Suppressor macrophage treated with lipopolysaccharide for 4 hours (primary cell): ENCODE data around the gene ADGRV1.

Experiments
- DNase-seq: peaks from one replicate; pipeline ENCODE4 v3.0.0-alpha.2; 2020

ADGRV1 gene

DNA sequence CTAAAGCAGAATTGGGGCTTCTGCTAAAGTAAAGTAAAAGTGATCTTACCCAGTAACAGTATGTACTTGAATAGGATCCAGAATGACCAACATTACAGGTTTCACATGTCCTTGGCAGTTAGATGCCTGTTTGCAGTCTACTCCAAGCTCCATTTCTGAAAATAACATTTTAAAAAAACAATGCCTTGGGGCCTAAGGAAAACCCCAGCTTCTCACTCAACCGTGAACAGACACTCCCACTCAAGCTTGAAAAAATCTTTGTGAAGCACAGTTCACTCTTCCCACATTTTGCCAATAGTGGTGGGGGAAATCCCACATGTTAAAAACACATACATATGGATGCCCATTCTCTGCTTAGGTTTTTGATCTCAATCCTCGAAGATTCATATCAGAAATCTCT, 520.4 kb downstream of the ADGRV1 start:
- DNase-seq, result no peak

DNA sequence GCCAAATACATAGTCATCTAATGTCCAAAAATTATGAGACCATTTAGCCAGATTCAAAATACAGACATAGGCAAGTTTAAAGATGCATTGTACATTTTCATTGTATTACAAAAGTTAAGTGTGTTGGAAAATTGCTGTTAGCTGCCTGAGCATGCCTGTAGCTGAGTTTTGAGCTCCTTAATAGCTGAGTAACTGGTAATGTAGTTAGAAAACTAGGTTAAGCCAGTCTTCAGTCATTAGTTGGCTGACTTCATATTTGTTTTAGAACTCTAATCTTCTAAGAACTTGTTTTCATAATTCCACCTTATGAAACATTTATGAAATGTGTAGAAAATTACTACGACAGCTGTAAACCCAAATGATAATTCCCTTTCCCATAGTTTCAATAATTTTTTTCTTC, 531.2 kb downstream of the ADGRV1 start:
- DNase-seq, result no peak

DNA sequence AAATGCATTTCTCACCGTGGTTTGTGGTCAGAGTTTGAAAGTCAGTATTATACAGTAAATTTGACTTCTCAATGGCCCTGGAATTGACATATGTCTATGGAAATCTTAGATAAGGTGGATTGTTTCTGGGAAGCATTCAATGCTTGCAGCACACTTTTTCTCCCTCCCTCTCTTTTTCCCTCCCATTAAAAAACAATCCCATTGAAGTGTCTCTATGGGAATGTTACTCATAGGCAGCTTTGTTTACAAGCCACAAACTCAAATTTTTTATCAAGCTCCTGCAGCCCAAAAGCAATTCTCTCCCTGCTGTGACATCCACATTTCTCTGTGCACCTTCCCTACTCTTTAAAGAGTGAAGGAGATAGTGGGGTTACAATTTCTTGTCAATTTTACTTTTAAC, 532.4 kb downstream of the ADGRV1 start:
- no peak for DNase-seq

DNA sequence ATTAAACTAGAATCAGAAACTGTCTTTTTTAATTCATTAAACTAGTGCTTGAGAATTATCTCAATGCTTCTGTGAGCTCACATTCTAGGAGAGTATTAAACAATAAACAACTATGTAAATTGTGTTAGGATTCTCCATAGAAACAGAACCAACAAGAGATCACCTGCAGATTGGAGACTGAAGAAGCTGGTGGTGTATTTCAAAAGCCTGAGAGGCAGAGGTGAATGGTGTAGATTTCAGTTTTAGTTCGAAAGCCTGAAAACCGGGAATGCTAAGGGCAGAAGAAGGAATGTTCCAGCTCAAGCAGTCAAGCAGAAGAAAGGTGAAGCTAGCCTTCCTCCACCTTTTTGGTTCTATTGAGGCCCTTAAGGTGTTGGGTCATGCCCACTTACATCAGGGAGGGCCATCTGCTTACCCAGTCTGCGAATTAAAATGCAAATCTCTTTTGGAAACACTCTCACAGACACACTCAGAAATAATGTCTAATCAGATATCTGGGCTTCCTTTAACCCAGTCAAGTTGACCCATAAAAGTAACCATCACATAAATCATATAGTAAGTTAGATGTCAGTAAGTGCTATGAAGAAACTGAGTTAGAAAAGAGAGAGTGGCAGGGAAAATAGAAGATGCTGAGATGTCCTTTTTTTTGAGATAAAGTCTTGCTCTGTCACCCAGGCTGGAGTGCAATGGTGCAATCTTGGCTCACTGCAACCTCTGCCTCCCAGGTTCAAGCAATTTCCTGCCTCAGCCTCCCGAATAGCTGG, 533.1 kb downstream of the ADGRV1 start:
- no peak for DNase-seq

DNA sequence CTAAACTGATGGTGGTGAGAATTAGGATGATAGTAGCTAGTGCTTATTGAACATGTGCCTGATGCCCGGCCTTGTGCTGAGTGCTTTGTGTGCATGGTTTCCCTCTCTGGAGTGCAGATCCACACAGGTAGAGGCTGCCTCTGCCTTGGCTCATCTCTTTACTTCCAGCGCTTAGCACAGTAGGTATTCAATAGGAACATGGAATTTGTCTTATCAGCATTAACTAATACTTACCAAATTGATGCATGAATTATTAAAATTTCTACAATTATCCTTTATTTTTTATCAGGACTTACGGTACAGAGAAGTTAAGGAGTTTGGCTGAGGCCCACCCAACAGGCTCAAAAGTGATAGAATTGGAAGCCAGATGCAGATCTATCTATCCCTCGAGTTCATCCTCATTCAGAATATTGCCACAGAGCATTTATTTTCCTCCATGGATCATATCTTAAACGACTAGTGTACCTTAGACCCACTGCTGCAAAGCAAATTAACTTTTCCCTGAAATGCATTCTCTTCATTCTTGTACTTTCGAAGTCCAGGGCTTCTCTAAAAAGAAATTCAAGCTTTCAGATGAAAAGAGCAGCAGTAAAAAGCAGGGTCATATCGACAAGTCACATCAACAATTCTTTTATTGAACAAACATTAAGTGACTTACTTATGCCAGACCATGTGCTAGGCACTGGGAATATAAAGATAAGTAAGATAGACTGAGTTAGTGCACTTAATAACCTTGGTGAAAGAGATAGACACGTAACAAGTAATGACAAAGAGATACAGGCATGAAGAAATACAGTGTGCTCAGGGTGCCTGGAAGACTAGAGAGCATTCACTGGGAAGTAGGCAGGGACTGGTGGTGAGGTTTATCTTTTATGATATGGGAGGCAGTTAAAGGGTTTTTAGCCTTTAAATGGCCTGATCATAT, 534.5 kb downstream of the ADGRV1 start:
- DNase-seq, result no peak

GRCh38 chr5:91095313-91095712, 536.7 kb downstream of the ADGRV1 start:
- DNase-seq, result no peak

DNA sequence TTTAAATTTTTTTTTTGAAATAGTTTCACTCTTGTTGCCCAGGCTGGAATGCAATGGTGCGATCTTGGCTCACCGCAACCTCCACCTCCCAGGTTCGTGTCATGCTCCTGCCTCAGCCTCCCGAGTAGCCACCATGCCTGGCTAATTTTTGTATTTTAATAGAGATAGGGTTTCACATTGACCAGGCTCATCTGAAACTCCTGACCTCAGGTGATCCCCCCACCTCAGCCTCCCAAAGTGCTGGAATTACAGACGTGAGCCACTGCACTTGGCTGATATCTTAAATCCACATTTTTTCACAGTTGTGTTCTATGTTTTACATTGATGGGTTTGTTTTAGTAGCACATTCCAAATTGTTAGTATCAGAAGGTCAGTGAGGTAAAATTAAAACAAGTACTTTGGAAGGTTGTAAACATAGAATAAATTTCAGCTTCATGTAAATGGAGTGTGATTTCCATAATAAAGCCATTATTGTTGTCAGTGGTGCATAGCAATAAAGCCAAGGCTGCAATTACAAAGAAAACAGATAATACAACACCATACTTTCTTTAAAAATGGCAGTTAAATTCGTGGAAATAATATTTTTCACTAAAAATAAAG, 537.3 kb downstream of the ADGRV1 start:
- no peak for DNase-seq

GRCh38 chr5:91098541-91098940, 539.9 kb downstream of the ADGRV1 start:
- DNase-seq, result no peak

DNA sequence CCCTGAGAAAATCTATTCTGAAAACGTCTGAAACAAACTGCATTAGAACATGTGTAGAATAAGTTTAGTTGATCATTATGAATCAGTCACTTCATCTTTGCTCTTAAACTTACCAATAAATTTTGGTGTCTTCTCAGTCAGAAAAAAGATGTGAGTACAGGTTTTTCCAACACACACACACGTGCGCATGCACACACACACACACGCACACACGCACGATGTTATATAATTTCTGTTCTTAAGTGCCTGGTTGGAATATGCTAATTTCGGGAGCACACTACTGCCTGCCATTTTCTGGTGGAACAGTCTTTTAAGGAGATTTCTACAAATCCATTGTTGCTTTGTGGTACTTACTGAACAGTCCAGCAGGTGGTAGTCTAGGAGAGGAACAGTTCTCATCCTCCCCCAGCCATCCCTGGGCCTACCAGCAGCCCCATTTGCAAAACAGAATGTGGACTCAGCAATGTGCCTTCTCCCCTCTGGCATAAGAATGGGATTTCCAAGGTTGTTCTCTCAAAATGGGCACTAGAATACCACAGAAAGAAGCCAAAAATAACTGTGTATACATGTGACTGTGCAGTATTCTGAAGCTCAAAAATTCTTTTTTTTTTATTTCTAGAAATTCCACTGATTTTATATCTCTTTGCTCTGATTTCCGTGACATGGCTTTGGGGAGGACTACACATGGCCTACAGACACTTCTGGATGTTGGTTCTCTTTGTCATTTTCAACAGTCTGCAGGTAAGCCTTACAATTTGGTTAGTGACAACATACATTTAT, 543.2 kb downstream of the ADGRV1 start:
- DNase-seq, result peak; percentile 89

DNA sequence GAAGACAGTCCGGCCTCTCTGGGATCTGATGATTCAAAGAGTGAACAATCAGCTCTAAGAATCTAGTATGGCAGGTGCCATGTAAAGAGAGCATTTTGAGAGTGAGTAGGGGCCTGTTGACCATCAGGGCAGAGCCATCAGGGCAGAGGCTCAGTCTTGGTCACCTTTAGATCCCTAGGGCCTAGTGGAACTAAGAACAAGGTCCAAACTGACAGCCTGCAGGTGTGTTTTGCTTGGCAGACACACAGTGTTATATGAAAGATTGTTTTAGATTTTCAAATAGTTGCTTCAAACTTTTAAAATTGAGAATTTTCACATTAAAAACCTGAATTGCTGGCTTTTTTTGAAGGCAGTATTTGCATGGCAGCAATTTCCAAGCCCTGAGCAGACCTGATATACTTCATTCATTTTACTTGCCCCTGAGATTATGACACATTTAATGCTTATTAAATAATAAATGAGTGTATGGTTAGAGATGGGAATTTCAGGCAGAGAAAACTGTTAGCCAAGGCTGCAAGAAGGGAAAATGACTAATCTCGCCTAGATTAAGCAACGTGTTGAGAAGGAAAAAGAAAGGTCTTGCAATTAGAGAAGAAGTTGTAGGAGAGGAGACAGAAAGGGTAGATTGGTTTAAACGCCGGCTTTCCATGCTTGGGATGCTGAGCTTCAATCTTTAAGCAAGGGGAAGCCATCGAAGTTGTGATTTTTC, 544.9 kb downstream of the ADGRV1 start:
- DNase-seq, result peak; percentile 85

- no peak for DNase-seq
Observed at GRCh38 chr5:91104062-91104448, 545.5 kb downstream of the ADGRV1 start.

GRCh38 chr5:91106842-91107511, 548.4 kb downstream of the ADGRV1 start:
- no peak for DNase-seq

DNA sequence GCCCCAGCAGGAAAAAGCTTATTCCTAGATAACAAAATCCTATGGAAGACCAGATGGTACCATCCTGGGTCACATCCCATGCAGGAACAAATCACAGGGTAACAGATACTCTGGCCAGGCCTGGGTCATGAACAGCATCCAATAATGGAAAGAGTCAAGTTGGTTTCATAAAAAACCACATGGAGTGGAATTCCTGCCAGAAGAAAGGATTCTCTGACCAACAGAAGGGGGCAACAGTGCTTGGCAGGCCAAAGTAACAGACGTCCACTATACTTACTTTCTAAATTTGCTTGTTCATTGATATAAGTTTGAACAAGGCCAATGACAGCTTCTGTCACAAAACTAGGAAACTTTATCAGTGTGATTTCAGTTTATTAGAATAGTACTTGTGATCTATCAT, 551.0 kb downstream of the ADGRV1 start:
- no peak for DNase-seq

- no peak for DNase-seq
Observed at GRCh38 chr5:91110686-91111085, 552.1 kb downstream of the ADGRV1 start.

DNA sequence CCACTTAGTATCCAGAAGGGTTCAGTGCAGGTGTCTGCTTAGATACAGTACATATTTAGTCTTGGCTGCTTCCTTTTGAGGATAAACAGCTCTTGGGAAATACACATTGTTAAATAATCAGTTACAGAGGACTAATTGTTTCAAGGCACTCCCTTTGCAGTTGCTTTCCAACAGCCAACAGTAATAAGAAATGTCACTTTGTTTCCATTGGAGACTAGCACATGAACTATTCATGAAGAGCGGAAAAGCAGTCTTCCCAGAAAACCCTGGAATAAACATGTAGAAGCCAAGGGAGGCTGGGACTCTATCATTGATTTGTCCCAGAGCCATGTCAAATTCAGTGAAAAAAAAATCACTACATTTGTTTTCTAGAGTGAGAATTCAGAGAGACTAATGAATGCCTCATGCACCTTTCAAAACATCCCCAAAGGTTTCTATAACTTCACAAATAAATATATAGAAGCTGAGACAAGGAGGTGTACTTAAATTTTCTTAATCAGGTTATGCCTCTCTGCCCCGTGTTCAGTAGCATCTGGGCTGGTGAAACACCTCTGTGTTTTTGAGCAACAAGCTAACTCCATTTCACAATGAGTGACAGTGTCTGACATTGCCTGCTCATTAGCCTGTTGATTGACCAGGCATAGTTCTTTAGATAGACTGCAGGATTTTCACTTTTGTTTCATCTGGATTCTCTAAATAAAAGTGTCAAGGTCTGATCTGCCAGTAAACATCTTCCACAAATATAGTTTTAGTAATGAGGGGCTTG, 553.1 kb downstream of the ADGRV1 start:
- DNase-seq, result no peak

GRCh38 chr5:91114658-91115057, 556.1 kb downstream of the ADGRV1 start:
- DNase-seq, result no peak

DNA sequence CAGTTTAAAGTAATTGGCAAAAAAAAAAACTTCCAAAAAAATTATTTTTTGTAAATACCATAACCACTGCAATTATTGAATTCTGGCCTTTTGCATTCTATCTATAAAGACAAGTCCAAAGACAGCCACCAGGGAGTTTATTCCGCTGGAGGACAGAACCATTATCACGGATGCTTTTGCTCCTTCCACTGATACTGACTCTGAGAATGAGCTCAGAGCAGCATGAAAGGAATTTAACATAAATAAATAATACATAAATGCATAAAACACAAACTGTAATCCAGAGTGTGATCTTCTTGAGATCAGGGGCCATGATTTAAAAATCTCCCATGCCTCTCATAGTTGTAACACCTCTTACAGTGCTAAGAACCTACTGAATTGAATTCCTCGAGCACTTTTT, 559.8 kb downstream of the ADGRV1 start:
- DNase-seq, result no peak

GRCh38 chr5:91118796-91119195, 560.2 kb downstream of the ADGRV1 start:
- no peak for DNase-seq

- no peak for DNase-seq
Observed at GRCh38 chr5:91119217-91119616, 560.6 kb downstream of the ADGRV1 start.

DNA sequence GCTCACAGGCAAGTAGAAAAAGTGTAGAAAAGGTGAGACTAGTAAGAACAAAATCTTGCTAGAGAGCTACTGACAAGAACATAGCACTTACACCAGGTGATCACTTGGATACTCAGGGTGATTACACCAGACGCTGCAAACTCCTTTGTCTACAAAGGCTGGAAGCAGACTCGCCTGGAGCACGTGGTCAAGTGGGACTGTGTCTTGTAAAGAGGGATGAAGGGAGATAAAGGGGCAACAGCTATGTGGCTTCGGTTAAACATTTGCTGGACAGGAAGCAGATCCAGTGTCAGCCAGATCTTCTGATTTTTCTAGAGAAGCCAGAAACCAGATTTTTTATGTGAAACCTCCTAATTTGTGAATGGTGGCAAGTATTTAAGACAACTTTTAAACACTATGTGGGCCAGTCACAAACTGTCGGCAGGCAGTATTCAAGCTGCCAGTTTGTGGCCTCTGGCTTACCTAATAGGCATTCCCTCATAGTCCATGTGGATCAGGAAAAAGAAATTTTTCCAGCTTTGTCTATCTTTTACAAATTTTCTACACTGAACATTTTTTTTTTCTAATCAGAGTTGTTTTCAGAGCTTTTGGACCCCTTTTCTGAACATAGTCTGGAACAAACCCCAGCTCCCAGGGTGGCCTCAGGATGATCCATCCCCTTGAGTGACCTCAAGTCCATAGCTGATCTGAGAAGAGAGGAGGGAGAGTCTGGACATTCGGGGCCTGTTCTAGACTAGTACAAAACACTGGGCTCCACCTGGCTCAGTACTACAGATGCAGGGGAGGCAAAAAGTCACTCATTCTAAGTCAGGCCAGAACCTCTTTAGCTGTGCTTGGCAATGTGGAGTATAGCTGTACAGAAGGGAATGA, 561.6 kb downstream of the ADGRV1 start:
- DNase-seq, result no peak
